ENCODE data around the gene PLA2G4B. TPM values are rescaled to one million over a fixed set of nuclear protein-coding genes. Genes with fewer than 3 reads are reported as not detected.
A peak's percentile ranks its signal among the peaks of the same experiment; 100 is the strongest.

Gene PLA2G4B
- total RNA-seq, 4 donors from 2014 or later: 6.2 to 13.0 (median 8.6) TPM

GRCh38 chr15:41851167-41851523 lies 12.5 kb downstream of the PLA2G4B start:
- 54 to 55% methylated on average over 11 of the region's 11 CpGs for WGBS, 2 donors
- DNase-seq: peak in 1 of 2 donors; percentile 37
- no peak overlapping the region for H3K27ac ChIP-seq
- H3K36me3 ChIP-seq: peaks cover 15 to 26% of the 10 kb centered on the region in 2 donors
- H3K4me1 ChIP-seq: peaks cover 14 to 39% of the 10 kb centered on the region in 2 donors
- intact Hi-C loops (cut with DNase I): no loop called here
- no peak overlapping the region for H3K4me3 ChIP-seq (replicated peaks in 1 of 3)
- TF ChIP-seq POLR2A (IDR thresholded peaks at IDR 0.05) (no peak), CTCF (IDR thresholded peaks at IDR 0.05) (no peak)
- H3K27me3 ChIP-seq: no peaks in the 10 kb centered on the region
- no peaks in the 10 kb centered on the region for H3K9me3 ChIP-seq

- peaks cover 14 to 42% of the 10 kb centered on the region in 2 donors for H3K4me1 ChIP-seq
- 61 to 70% methylated on average over 3 of the region's 8 CpGs for WGBS, 2 donors
These were observed 13.2 kb downstream of the PLA2G4B start for GRCh38 chr15:41851755-41852370.

GRCh38 chr15:41852736-41853590 lies 14.3 kb downstream of the PLA2G4B start:
- Histone ChIP-seq H3K4me3 (replicated peaks in 1 of 3) (no peak overlapping the region), H3K27me3 (no peaks in the 10 kb centered on the region), H3K4me1 (peaks cover 14 to 49% of the 10 kb centered on the region in 2 donors), H3K9me3 (no peaks in the 10 kb centered on the region), H3K27ac (no peak overlapping the region), H3K36me3 (peaks cover 5 to 11% of the 10 kb centered on the region in 2 donors)
- peak; percentile 50 to 51 for DNase-seq
- WGBS, 2 donors: 52 to 63% methylated on average over 10 to 14 of the region's 17 CpGs
- TF ChIP-seq CTCF (IDR thresholded peaks at IDR 0.05): no peak
- no peak for TF ChIP-seq POLR2A (IDR thresholded peaks at IDR 0.05)
- intact Hi-C loops (cut with DNase I): no loop called here

More at GRCh38 chr15:41851755-41852370, 13.2 kb downstream of the PLA2G4B start:
- intact Hi-C loops (cut with DNase I): no loop called here
- Histone ChIP-seq H3K27ac (no peak overlapping the region), H3K4me3 (replicated peaks in 1 of 3) (no peak overlapping the region), H3K36me3 (peaks cover 15 to 22% of the 10 kb centered on the region in 2 donors), H3K9me3 (no peaks in the 10 kb centered on the region), H3K27me3 (no peaks in the 10 kb centered on the region)
- no peak for TF ChIP-seq POLR2A (IDR thresholded peaks at IDR 0.05)
- no peak for DNase-seq

- intact Hi-C loops (cut with DNase I): no loop called here
- peaks cover 14 to 49% of the 10 kb centered on the region in 2 donors for H3K4me1 ChIP-seq
- H3K27me3 ChIP-seq: no peaks in the 10 kb centered on the region
- H3K4me3 ChIP-seq (replicated peaks in 1 of 3): no peak overlapping the region
- DNase-seq: peak in 1 of 2 donors; percentile 26
- no peak for TF ChIP-seq CTCF (IDR thresholded peaks at IDR 0.05)
- TF ChIP-seq POLR2A (IDR thresholded peaks at IDR 0.05): no peak
- no peak overlapping the region for H3K27ac ChIP-seq
- no peaks in the 10 kb centered on the region for H3K9me3 ChIP-seq
- H3K36me3 ChIP-seq: peaks cover 0 to 3% of the 10 kb centered on the region in 2 donors
- WGBS, 2 donors: 83 to 87% methylated on average over 3 to 10 of the region's 10 CpGs
These were observed 15.2 kb downstream of the PLA2G4B start for GRCh38 chr15:41853831-41854230.

- H3K4me3 ChIP-seq (replicated peaks in 1 of 3): no peak overlapping the region
- peaks cover 14 to 46% of the 10 kb centered on the region in 2 donors for H3K4me1 ChIP-seq
- intact Hi-C loops (cut with DNase I): no loop called here
- no peaks in the 10 kb centered on the region for H3K36me3 ChIP-seq
- no peak overlapping the region for H3K27ac ChIP-seq
- no peak for TF ChIP-seq CTCF (IDR thresholded peaks at IDR 0.05)
- TF ChIP-seq POLR2A (IDR thresholded peaks at IDR 0.05): no peak
- H3K27me3 ChIP-seq: no peaks in the 10 kb centered on the region
- no peaks in the 10 kb centered on the region for H3K9me3 ChIP-seq
- peak; percentile 62 to 72 for DNase-seq
- whole genome bisulfite sequencing, 2 donors: 68 to 89% methylated on average over 7 to 8 of the region's 9 CpGs
These were observed 15.8 kb downstream of the PLA2G4B start for GRCh38 chr15:41854443-41854842.
